HepG2 (cell line): Measurements from ENCODE around the gene NFYC. TPM values are rescaled to one million over a fixed set of nuclear protein-coding genes. Genes with fewer than 3 reads are reported as not detected.
"Not testable (repeated sequence)": the region's sequence is repeated elsewhere in the genome, so short reads cannot be mapped to it uniquely, and the experiment has no call there.

Experiments used
- ATAC-seq: fragments of 200-7000 bp; cut with Tn5 transposase; 3 replicates; pipeline ENCODE4 v1.9.1; 2020; ENCODE audit warnings: mild to moderate bottlenecking, moderate library complexity
- BruUV-seq: library from RNA; stranded (reverse); fragments of 400-500 nt; replicated peaks from 2 replicates; lab custom pipeline; 2021; lab: Mats Ljungman, UMichigan
- CTCF ChIA-PET: fragments of 300-600 bp; formaldehyde crosslinking; extraction: SDS; loops from one replicate; lab custom pipeline; 2021; ENCODE audit warnings: low total read pairs, inconsistent platforms, low intra/inter-chr PET ratio; lab: Yijun Ruan, JAX
- POLR2A ChIA-PET: fragments of 350-600 bp; sonication (Branson Sonifier 250); formaldehyde crosslinking; loops from one replicate; lab custom pipeline; 2020; ENCODE audit warnings: antibody characterized with exemption, inconsistent platforms; lab: Yijun Ruan, JAX
- DNase-seq: peaks from one replicate; pipeline ENCODE4 v3.0.0-alpha.2; 2015; ENCODE audit warnings: low spot score
- FAIRE-seq: peaks from 3 replicates; lab custom pipeline; 2011; peaks lifted over from hg19 to GRCh38; lab: Jason Lieb, UNC
- H2AFZ ChIP-seq: one replicate; pipeline ENCODE4 v1.6.1; 2011; ENCODE audit warnings: low read length, inconsistent platforms
- H3K27ac ChIP-seq: fragments of 300-600 bp; 3 replicates; pipeline ENCODE4 v1.8.0; 2011; ENCODE audit warnings: mixed run types, mild to moderate bottlenecking, mixed read lengths, low read length, inconsistent platforms; ENCODE audit not compliant: insufficient read depth; ENCODE audit errors: extremely low read length
- H3K27me3 ChIP-seq, 2 experiments: fragments of 200-600 bp in 1 of 2; 2 replicates in 1 of 2; 3 replicates in 1 of 2; pipeline versions ENCODE4 v1.6.0 to v1.8.0; 2011; ENCODE audit warnings: low read length in 2 of 2, mild to moderate bottlenecking in 2 of 2, moderate library complexity in 2 of 2, inconsistent platforms in 1 of 2; ENCODE audit not compliant: insufficient read depth in 2 of 2, control insufficient read depth in 1 of 2
- H3K36me3 ChIP-seq, 2 experiments: fragments of 200-600 bp in 1 of 2; replicated peaks in 1 of 2; 2 replicates in 1 of 2; 3 replicates in 1 of 2; pipeline versions ENCODE4 v1.5.1 to v1.8.0; 2011; ENCODE audit warnings: low read length in 2 of 2, inconsistent platforms in 1 of 2; ENCODE audit not compliant: insufficient read depth in 2 of 2, control insufficient read depth in 1 of 2
- H3K4me1 ChIP-seq: 2 replicates; pipeline ENCODE4 v1.5.1; 2012; ENCODE audit warnings: low read length, inconsistent platforms; ENCODE audit not compliant: insufficient read depth
- H3K4me2 ChIP-seq: 2 replicates; pipeline ENCODE4 v1.6.0; 2011; ENCODE audit warnings: low read depth, low read length, inconsistent platforms
- H3K4me3 ChIP-seq, 3 experiments: fragments of 200-600 bp in 1 of 3; sonication (generic), shearing (Covaris generic) in 1 of 3; replicated peaks in 1 of 3; 2 replicates each; pipeline ENCODE4 v1.5.1; 2011 to 2016; ENCODE audit warnings: low read length in 3 of 3, inconsistent platforms in 2 of 3, low read depth in 2 of 3, mild to moderate bottlenecking in 2 of 3, control low read depth in 1 of 3, mixed read lengths in 1 of 3; ENCODE audit not compliant: insufficient read depth in 1 of 3
- H3K79me2 ChIP-seq: one replicate; pipeline ENCODE4 v1.6.1; 2011; ENCODE audit warnings: low read length, inconsistent platforms; ENCODE audit not compliant: insufficient read depth
- H3K9ac ChIP-seq: 2 replicates; pipeline ENCODE4 v1.6.0; 2011; ENCODE audit warnings: mild to moderate bottlenecking, low read depth, low read length, inconsistent platforms; ENCODE audit not compliant: insufficient read depth
- H3K9me3 ChIP-seq: 2 replicates; pipeline ENCODE4 v1.5.1; 2012; ENCODE audit warnings: mild to moderate bottlenecking, low read length
- H4K20me1 ChIP-seq: 2 replicates; pipeline ENCODE4 v1.6.0; 2011; ENCODE audit warnings: inconsistent platforms, mild to moderate bottlenecking, low read length, moderate library complexity; ENCODE audit not compliant: insufficient read depth
- EZH2 ChIP-seq: conservative IDR thresholded peaks from 2 replicates; pipeline ENCODE4 v1.6.1; 2012; ENCODE audit warnings: mild to moderate bottlenecking, low read depth, low read length, moderate library complexity
- MBD4 ChIP-seq: IDR thresholded peaks from 2 replicates; pipeline ENCODE4 v1.6.1; 2012; ENCODE audit warnings: low read length, inconsistent platforms, borderline replicate concordance
- PPARG ChIP-seq: conservative IDR thresholded peaks from 2 replicates; pipeline ENCODE4 v1.6.1; 2016; ENCODE audit warnings: missing biosample characterization, missing genetic modification reagents
- SKI ChIP-seq: fragments of 450-650 bp; IDR thresholded peaks from one replicate; pipeline ENCODE4 v1.6.1; 2018; ENCODE audit warnings: mild to moderate bottlenecking; ENCODE audit not compliant: partially characterized antibody
- ZNF543 ChIP-seq: sonication (generic); formaldehyde crosslinking; IDR thresholded peaks from 2 replicates; pipeline ENCODE4 v1.4.0; 2020; ENCODE audit warnings: mild to moderate bottlenecking, missing genetic modification reagents
- ZSCAN22 ChIP-seq: sonication (generic); formaldehyde crosslinking; IDR thresholded peaks from 2 replicates; pipeline ENCODE4 v1.4.0; 2020; ENCODE audit warnings: mild to moderate bottlenecking, missing genetic modification reagents
- whole genome bisulfite sequencing: methylation state at CpG from one replicate; pipeline ENCODE4 v1.1.6; 2017; ENCODE audit warnings: low lambda C conversion rate; 5-methylcytosine and 5-hydroxymethylcytosine counted together
- in situ Hi-C: cut with HindIII; loops from 2 replicates; pipeline ENCODE4 v1.10.0; 2017; ENCODE audit warnings: low pct_unique_long_range_greater_than_20kb; ENCODE audit not compliant: extremely low pct_ligation_motif_present
- intact Hi-C: fragments of 100-400 bp; cut with micrococcal nuclease; formaldehyde crosslinking; loops from one replicate; pipeline ENCODE4 v1.10.0; 2022; ENCODE audit not compliant: unreplicated experiment
- polyA plus RNA-seq, 8 experiments: library from polyadenylated mRNA; depleted of rRNA in 3 of 8; stranded (reverse) in 7 of 8; unstranded in 1 of 8; fragments of >200 nt; fragmentation: Illumina TruSeq in 4 of 8; extraction: Trizol in 4 of 8; gene quantifications; 2 replicates each; pipeline versions ENCODE4 v1.2.1 to v1.2.3, GENCODE V29; 2011 to 2016; ENCODE audit warnings: low read depth in 4 of 8, missing spikeins in 1 of 8, mixed read lengths in 1 of 8; ENCODE audit not compliant: insufficient read depth in 1 of 8
- total RNA-seq, 5 experiments: library from RNA; depleted of rRNA; stranded (reverse); fragments of >200 nt; fragmentation: Illumina TruSeq; extraction: Trizol; gene quantifications; 2 replicates each; pipeline ENCODE4 v1.2.3, GENCODE V29; 2016; ENCODE audit warnings: low read depth in 1 of 5
- TF ChIP-seq, protein P1 (sequence below), 2 experiments: sonication (generic) in 1 of 2; formaldehyde crosslinking in 1 of 2; IDR thresholded peaks; 2 replicates each; pipeline versions ENCODE4 v1.6.1 to v1.9.0; 2014 to 2022; ENCODE audit warnings: antibody characterized with exemption in 1 of 2, borderline replicate concordance in 1 of 2, inconsistent platforms in 1 of 2, low read depth in 1 of 2, missing genetic modification reagents in 1 of 2

NFYC gene
- total and polyA plus RNA-seq, 2 of the 13 experiments (the other 11 are each of a cell fraction or from before 2014, with no cell fraction given): 33.9 to 73.7 TPM

DNA sequence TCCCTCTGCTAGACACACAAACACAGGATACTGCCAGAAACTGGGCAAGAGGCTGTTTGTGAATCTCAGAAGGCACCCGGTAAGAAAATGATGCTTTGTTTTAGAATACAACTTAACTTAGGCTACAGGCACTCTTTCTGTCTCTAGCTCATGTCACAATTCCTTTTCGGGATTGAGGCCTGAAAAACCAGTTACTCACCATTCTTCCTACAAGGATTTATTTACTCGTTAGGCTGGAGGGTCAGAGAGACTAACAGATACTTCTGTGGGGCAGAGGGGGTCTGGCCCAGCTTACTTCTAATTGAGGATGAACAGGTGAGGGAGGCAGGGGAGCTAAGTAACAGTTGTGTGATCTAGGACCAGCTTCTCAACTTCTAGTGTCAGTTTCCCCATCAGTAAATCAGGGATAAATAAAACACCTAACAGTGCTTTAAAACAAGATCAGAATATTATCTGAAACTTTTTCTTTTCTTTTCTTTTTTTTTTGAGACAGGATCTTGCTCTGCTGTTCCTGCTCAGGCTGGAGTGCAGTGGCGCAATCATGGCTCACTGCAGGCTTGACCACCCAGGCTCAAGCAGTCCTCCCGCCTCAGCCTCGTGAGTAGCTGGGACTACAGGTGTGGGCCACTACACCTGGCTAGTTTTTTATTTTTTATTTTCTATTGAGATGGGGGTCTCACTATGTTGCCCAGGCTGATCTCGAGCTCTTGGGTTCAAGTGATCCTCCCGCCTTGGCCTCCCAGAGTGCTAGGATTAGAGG lies 31.9 kb downstream of the NFYC start (continued):
- no peak for TF ChIP-seq MBD4
- no peak for TF ChIP-seq PPARG (CRISPR knock-in tag)
- TF ChIP-seq SKI: no peak
- TF ChIP-seq ZNF543 (CRISPR knock-in tag): no peak
- no peak for TF ChIP-seq EZH2
- TF ChIP-seq, protein P1, sequence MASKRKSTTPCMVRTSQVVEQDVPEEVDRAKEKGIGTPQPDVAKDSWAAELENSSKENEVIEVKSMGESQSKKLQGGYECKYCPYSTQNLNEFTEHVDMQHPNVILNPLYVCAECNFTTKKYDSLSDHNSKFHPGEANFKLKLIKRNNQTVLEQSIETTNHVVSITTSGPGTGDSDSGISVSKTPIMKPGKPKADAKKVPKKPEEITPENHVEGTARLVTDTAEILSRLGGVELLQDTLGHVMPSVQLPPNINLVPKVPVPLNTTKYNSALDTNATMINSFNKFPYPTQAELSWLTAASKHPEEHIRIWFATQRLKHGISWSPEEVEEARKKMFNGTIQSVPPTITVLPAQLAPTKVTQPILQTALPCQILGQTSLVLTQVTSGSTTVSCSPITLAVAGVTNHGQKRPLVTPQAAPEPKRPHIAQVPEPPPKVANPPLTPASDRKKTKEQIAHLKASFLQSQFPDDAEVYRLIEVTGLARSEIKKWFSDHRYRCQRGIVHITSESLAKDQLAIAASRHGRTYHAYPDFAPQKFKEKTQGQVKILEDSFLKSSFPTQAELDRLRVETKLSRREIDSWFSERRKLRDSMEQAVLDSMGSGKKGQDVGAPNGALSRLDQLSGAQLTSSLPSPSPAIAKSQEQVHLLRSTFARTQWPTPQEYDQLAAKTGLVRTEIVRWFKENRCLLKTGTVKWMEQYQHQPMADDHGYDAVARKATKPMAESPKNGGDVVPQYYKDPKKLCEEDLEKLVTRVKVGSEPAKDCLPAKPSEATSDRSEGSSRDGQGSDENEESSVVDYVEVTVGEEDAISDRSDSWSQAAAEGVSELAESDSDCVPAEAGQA (IDR thresholded peaks at IDR 0.05; ENCODE audit: low read depth): no peak
- TF ChIP-seq, protein P1 (CRISPR knock-in tag; IDR thresholded peaks at IDR 0.05; ENCODE audit: borderline replicate concordance): no peak
- no peak for TF ChIP-seq ZSCAN22 (CRISPR knock-in tag)

GRCh38 chr1:40727662-40728061 lies 36.2 kb downstream of the NFYC start:
- CTCF ChIA-PET, H3K27me3 ChIP-seq, H3K27ac ChIP-seq, DNase-seq, intact Hi-C loops, H3K36me3 ChIP-seq, H3K4me2 ChIP-seq, H3K4me3 ChIP-seq, H4K20me1 ChIP-seq, BruUV-seq, ATAC-seq, H2AFZ ChIP-seq, in situ Hi-C loops, H3K9me3 ChIP-seq, FAIRE-seq, H3K9ac ChIP-seq: not testable (repeated sequence)
- H3K79me2 ChIP-seq: peaks cover 64% of the 10 kb centered on the region
- peaks cover 12% of the 10 kb centered on the region for H3K4me1 ChIP-seq
- POLR2A ChIA-PET: interaction anchor here (0.9 kb wide), 1 partner anchor 36 kb away, joined by 3 read pairs; the partner anchor contains the start of gene NFYC
- 99% methylated on average over 9 of the region's 9 CpGs for WGBS

GRCh38 chr1:40729316-40729862 lies 37.9 kb downstream of the NFYC start:
- FAIRE-seq, H3K4me2 ChIP-seq, H3K36me3 ChIP-seq, DNase-seq, intact Hi-C loops, H3K4me3 ChIP-seq, H3K27me3 ChIP-seq, CTCF ChIA-PET, ATAC-seq, H3K27ac ChIP-seq, in situ Hi-C loops, H2AFZ ChIP-seq, BruUV-seq, H4K20me1 ChIP-seq, H3K9ac ChIP-seq, H3K9me3 ChIP-seq: not testable (repeated sequence)
- peaks cover 10% of the 10 kb centered on the region for H3K4me1 ChIP-seq
- 95% methylated on average over 5 of the region's 5 CpGs for WGBS
- POLR2A ChIA-PET: interaction anchor here (0.9 to 1.5 kb wide), 3 partner anchors 21 to 38 kb away, joined by 3 read pairs; partner anchors contain the start of gene NFYC
- peaks cover 61% of the 10 kb centered on the region for H3K79me2 ChIP-seq
